Prostate gland (tissue), 2 donors: ENCODE measurements around the gene GPR107.

Experiments used
- POLR2A ChIP-seq: fragments of 450-650 bp; IDR thresholded peaks from one replicate; pipeline ENCODE4 v1.6.1; 2016; ENCODE audit warnings: antibody characterized with exemption, mild to moderate bottlenecking
- POLR2AphosphoS5 ChIP-seq: sonication (generic); formaldehyde crosslinking; IDR thresholded peaks from one replicate; pipeline ENCODE4 v1.6.1; 2017; ENCODE audit warnings: antibody characterized with exemption
- TF ChIP-seq, protein P1 (sequence below), 4 experiments: fragments of 200-600 bp in 2 of 4; fragments of 450-650 bp in 2 of 4; sonication (generic) in 2 of 4; IDR thresholded peaks; 1 replicate in 3 of 4; 2 replicates in 1 of 4; pipeline ENCODE4 v1.5.1; 2016 to 2019; ENCODE audit warnings: antibody characterized with exemption in 4 of 4, mild to moderate bottlenecking in 2 of 4, moderate library complexity in 2 of 4

- TF ChIP-seq POLR2A (no peak), POLR2AphosphoS5 (no peak)
- TF ChIP-seq, protein P1, sequence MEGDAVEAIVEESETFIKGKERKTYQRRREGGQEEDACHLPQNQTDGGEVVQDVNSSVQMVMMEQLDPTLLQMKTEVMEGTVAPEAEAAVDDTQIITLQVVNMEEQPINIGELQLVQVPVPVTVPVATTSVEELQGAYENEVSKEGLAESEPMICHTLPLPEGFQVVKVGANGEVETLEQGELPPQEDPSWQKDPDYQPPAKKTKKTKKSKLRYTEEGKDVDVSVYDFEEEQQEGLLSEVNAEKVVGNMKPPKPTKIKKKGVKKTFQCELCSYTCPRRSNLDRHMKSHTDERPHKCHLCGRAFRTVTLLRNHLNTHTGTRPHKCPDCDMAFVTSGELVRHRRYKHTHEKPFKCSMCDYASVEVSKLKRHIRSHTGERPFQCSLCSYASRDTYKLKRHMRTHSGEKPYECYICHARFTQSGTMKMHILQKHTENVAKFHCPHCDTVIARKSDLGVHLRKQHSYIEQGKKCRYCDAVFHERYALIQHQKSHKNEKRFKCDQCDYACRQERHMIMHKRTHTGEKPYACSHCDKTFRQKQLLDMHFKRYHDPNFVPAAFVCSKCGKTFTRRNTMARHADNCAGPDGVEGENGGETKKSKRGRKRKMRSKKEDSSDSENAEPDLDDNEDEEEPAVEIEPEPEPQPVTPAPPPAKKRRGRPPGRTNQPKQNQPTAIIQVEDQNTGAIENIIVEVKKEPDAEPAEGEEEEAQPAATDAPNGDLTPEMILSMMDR (IDR thresholded peaks at IDR 0.05): no peak
These were observed 50.9 kb downstream of the GPR107 start for GRCh38 chr9:130104491-130105193.
